NOMO-1 treated with DMSO at 0.1 percent for 48 hours (cell line): ENCODE measurements around the gene SFXN5.

Experiments used
- DNase-seq: peaks from one replicate; lab custom pipeline; 2025; ENCODE audit not compliant: unreplicated experiment; lab: John Stamatoyannopoulos, UW

The SFXN5 gene

GRCh38 chr2:72959995-72960981, 111.2 kb downstream of the SFXN5 start:
- DNase-seq: no peak

GRCh38 chr2:72959554-72959953, 112.0 kb downstream of the SFXN5 start:
- DNase-seq: no peak

- no peak for DNase-seq
These were observed 112.7 kb downstream of the SFXN5 start for GRCh38 chr2:72958542-72959385.

GRCh38 chr2:72956936-72957335, 114.6 kb downstream of the SFXN5 start:
- peak; percentile 59 for DNase-seq

- DNase-seq: no peak
These were observed 115.5 kb downstream of the SFXN5 start for GRCh38 chr2:72956050-72956395.

- DNase-seq: no peak
These were observed 116.1 kb downstream of the SFXN5 start for GRCh38 chr2:72955228-72956049.

- no peak for DNase-seq
These were observed 116.9 kb downstream of the SFXN5 start for GRCh38 chr2:72954376-72955227.

- no peak for DNase-seq
These were observed 117.5 kb downstream of the SFXN5 start for GRCh38 chr2:72953976-72954375.

- DNase-seq: no peak
These were observed 118.0 kb downstream of the SFXN5 start for GRCh38 chr2:72953528-72953927.

- no peak for DNase-seq
These were observed 118.6 kb downstream of the SFXN5 start for GRCh38 chr2:72952961-72953360.

- no peak for DNase-seq
These were observed 119.2 kb downstream of the SFXN5 start for GRCh38 chr2:72952110-72952823.

GRCh38 chr2:72951303-72952095, 120.0 kb downstream of the SFXN5 start:
- DNase-seq: no peak

GRCh38 chr2:72950558-72951255, 120.8 kb downstream of the SFXN5 start:
- no peak for DNase-seq

- no peak for DNase-seq
These were observed 121.9 kb downstream of the SFXN5 start for GRCh38 chr2:72949642-72950041.

- no peak for DNase-seq
These were observed 122.5 kb downstream of the SFXN5 start for GRCh38 chr2:72949045-72949444.

- no peak for DNase-seq
These were observed 123.3 kb downstream of the SFXN5 start for GRCh38 chr2:72947952-72948830.

GRCh38 chr2:72946466-72946865, 125.0 kb downstream of the SFXN5 start:
- no peak for DNase-seq
